OCI-LY7 (cell line): Measurements from ENCODE around the gene SLC44A3. TPM values are rescaled to one million over a fixed set of nuclear protein-coding genes. Genes with fewer than 3 reads are reported as not detected.

ENCODE experiments used
- BruUV-seq: library from RNA; stranded (reverse); fragments of 400-500 nt; replicated peaks from 2 replicates; lab custom pipeline; 2021; lab: Mats Ljungman, UMichigan
- CTCF ChIA-PET: fragments of 300-600 bp; sonication (Branson Sonifier 250); formaldehyde crosslinking; loops from one replicate; lab custom pipeline; 2022; ENCODE audit warnings: antibody characterized with exemption; ENCODE audit not compliant: unreplicated experiment; lab: Charles Lee
- POLR2A ChIA-PET: fragments of 300-600 bp; sonication (Branson Sonifier 250); formaldehyde crosslinking; loops from one replicate; lab custom pipeline; 2022; ENCODE audit warnings: antibody characterized with exemption; lab: Charles Lee
- DNase-seq: peaks from one replicate; pipeline ENCODE4 v3.0.0-alpha.2; 2015; ENCODE audit warnings: low spot score
- H2AFZ ChIP-seq: fragments of 200-600 bp; sonication (generic), shearing (Covaris generic); 2 replicates; pipeline ENCODE4 v1.6.1; 2014; ENCODE audit warnings: mild to moderate bottlenecking, antibody characterized with exemption, low read length, moderate library complexity
- H3K27ac ChIP-seq: fragments of 200-600 bp; sonication (generic); 2 replicates; pipeline ENCODE4 v1.5.1; 2014; ENCODE audit warnings: mixed run types, low read depth, mild to moderate bottlenecking, moderate library complexity, low read length, inconsistent platforms; ENCODE audit not compliant: poor library complexity, severe bottlenecking
- H3K36me3 ChIP-seq: fragments of 200-600 bp; sonication (generic); 2 replicates; pipeline ENCODE4 v1.6.1; 2014; ENCODE audit warnings: mild to moderate bottlenecking, antibody characterized with exemption, low read length, moderate library complexity, mixed read lengths; ENCODE audit not compliant: insufficient read depth
- H3K4me1 ChIP-seq: fragments of 200-600 bp; sonication (generic); 2 replicates; pipeline ENCODE4 v1.5.1; 2014; ENCODE audit warnings: mild to moderate bottlenecking, low read length; ENCODE audit not compliant: insufficient read depth, poor library complexity, severe bottlenecking
- H3K4me2 ChIP-seq: fragments of 200-600 bp; sonication (generic); 2 replicates; pipeline ENCODE4 v1.6.1; 2014; ENCODE audit warnings: mild to moderate bottlenecking, low read length
- H3K4me3 ChIP-seq: fragments of 200-600 bp; sonication (generic); 2 replicates; pipeline ENCODE4 v1.5.1; 2014; ENCODE audit warnings: mild to moderate bottlenecking, low read depth, low read length; ENCODE audit not compliant: poor library complexity, severe bottlenecking
- H3K79me2 ChIP-seq: fragments of 200-600 bp; sonication (generic); 2 replicates; pipeline ENCODE4 v1.6.1; 2016; ENCODE audit warnings: low read depth, mild to moderate bottlenecking, low read length, moderate library complexity, mixed read lengths; ENCODE audit not compliant: insufficient read depth
- H3K9me2 ChIP-seq: fragments of 200-600 bp; sonication (generic); 2 replicates; pipeline ENCODE4 v1.6.1; 2016; ENCODE audit warnings: mild to moderate bottlenecking, low read length, mixed read lengths; ENCODE audit not compliant: insufficient read depth
- H3K9me3 ChIP-seq: fragments of 200-600 bp; sonication (generic); 2 replicates; pipeline ENCODE4 v1.6.1; 2014; ENCODE audit warnings: mild to moderate bottlenecking, mixed run types, low read length, mixed read lengths
- H4K20me1 ChIP-seq: fragments of 200-600 bp; sonication (generic); 2 replicates; pipeline ENCODE4 v1.6.1; 2014; ENCODE audit warnings: mild to moderate bottlenecking, antibody characterized with exemption, low read length, moderate library complexity, mixed read lengths; ENCODE audit not compliant: insufficient read depth
- CTCF ChIP-seq: fragments of 200-600 bp; sonication (generic); conservative IDR thresholded peaks from 2 replicates; pipeline ENCODE4 v1.5.1; 2014; ENCODE audit warnings: mild to moderate bottlenecking, antibody characterized with exemption, low read length, moderate library complexity, mixed read lengths
- EZH2phosphoT487 ChIP-seq: fragments of 200-600 bp; sonication (generic); IDR thresholded peaks from 2 replicates; pipeline ENCODE4 v1.6.1; 2018; ENCODE audit warnings: low read depth, borderline replicate concordance, mild to moderate bottlenecking, mixed run types, antibody characterized with exemption, low read length, moderate library complexity, mixed read lengths
- intact Hi-C: fragments of 100-400 bp; cut with micrococcal nuclease; formaldehyde crosslinking; loops from one replicate; pipeline ENCODE4 v1.10.0; 2022; ENCODE audit not compliant: unreplicated experiment
- total RNA-seq, 2 experiments: library from RNA; depleted of rRNA in 1 of 2; stranded (reverse); fragments of >200 nt in 1 of 2; shearing (Covaris generic) in 1 of 2; gene quantifications; 2 replicates each; pipeline ENCODE4 v1.2.3, GENCODE V29; 2014 to 2022

Gene SLC44A3
- total RNA-seq, 2 experiments from 2014 or later, result not detected

GRCh38 chr1:94886361-94886760 is 66.2 kb downstream of the SLC44A3 start:
- CTCF ChIA-PET, result no interaction called here
- no peaks in the 10 kb centered on the region for H3K36me3 ChIP-seq
- no peaks in the 10 kb centered on the region for H3K9me3 ChIP-seq
- no peaks in the 10 kb centered on the region for H3K4me1 ChIP-seq
- no peak overlapping the region for H2AFZ ChIP-seq
- no peak for DNase-seq
- POLR2A ChIA-PET, result interaction anchor here (0.9 kb wide), 1 partner anchor 8 kb away, joined by 4 read pairs; no protein-coding TSS in a partner anchor
- no peak overlapping the region for H3K4me2 ChIP-seq
- intact Hi-C loops, result no loop called here
- no peaks in the 10 kb centered on the region for H4K20me1 ChIP-seq
- no peaks in the 10 kb centered on the region for H3K79me2 ChIP-seq
- BruUV-seq, result no TSS peak
- TF ChIP-seq CTCF (no peak), EZH2phosphoT487 (no peak)
- H3K9me2 ChIP-seq, result no peaks in the 10 kb centered on the region
- no peak overlapping the region for H3K27ac ChIP-seq
- no peak overlapping the region for H3K4me3 ChIP-seq

- Histone ChIP-seq H2AFZ (no peak overlapping the region), H3K4me1 (no peaks in the 10 kb centered on the region), H3K27ac (no peak overlapping the region), H3K36me3 (no peaks in the 10 kb centered on the region), H3K79me2 (no peaks in the 10 kb centered on the region), H3K9me2 (no peaks in the 10 kb centered on the region), H3K4me2 (no peak overlapping the region), H3K9me3 (no peaks in the 10 kb centered on the region), H4K20me1 (no peaks in the 10 kb centered on the region), H3K4me3 (no peak overlapping the region)
- intact Hi-C loops, result no loop called here
- DNase-seq, result no peak
- CTCF ChIA-PET, result no interaction called here
- POLR2A ChIA-PET, result interaction anchor here (0.9 kb wide), 1 partner anchor 9 kb away, joined by 4 read pairs; no protein-coding TSS in a partner anchor
- no peak for TF ChIP-seq EZH2phosphoT487
- no peak for TF ChIP-seq CTCF
- BruUV-seq, result no TSS peak
Measured at GRCh38 chr1:94887106-94887505, 66.9 kb downstream of the SLC44A3 start.

GRCh38 chr1:94887603-94888171 is 67.5 kb downstream of the SLC44A3 start:
- Histone ChIP-seq H3K9me2 (no peaks in the 10 kb centered on the region), H3K27ac (no peak overlapping the region), H2AFZ (no peak overlapping the region), H3K4me2 (no peak overlapping the region), H3K4me3 (no peak overlapping the region), H3K9me3 (no peaks in the 10 kb centered on the region), H3K36me3 (no peaks in the 10 kb centered on the region), H3K4me1 (no peaks in the 10 kb centered on the region), H4K20me1 (no peaks in the 10 kb centered on the region), H3K79me2 (no peaks in the 10 kb centered on the region)
- no TSS peak for BruUV-seq
- no peak for DNase-seq
- POLR2A ChIA-PET, result no interaction called here
- TF ChIP-seq EZH2phosphoT487 (no peak), CTCF (no peak)
- CTCF ChIA-PET, result no interaction called here
- intact Hi-C loops, result no loop called here
